ENCODE results near the gene MOB4. TPM values are rescaled to one million over a fixed set of nuclear protein-coding genes. Genes with fewer than 3 reads are reported as not detected.

MOB4 gene
- total RNA-seq, 4 donors from 2014 or later = 14.7 to 21.9 (median 18.4) TPM

DNA sequence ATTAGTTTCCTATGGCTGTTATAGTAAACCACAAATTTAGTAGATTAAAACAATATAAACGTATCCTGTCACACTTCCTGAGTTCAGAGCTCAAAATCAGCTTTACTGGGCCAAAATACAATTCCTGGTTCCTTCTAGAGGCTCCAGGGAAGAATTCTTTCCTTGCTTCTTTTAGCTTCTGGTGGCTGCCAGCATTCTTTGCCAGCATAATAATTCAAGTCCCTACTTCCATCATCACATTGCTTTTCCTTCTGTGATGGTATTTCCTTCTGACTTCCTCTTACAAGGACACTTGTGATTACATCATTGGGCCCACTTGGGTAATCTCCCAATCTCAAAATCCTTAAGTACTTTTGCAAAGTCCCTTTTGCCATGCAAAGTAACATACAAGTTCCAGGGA lies 40.6 kb downstream of the MOB4 start:
- no peaks in the 10 kb centered on the region for H3K9me3 ChIP-seq
- no peak overlapping the region for H3K4me3 ChIP-seq
- H3K36me3 ChIP-seq = peaks cover 0 to 54% (median 0%) of the 10 kb centered on the region in 3 donors
- H3K27ac ChIP-seq = peak overlapping the region in 2 of 4 donors; percentile 2 to 26
- H3K4me1 ChIP-seq = peaks cover 0 to 7% (median 0%) of the 10 kb centered on the region in 4 donors
- 30 to 44% methylated on average over 1 of the region's 1 CpG for WGBS, 2 donors
- TF ChIP-seq POLR2A (IDR thresholded peaks at IDR 0.05) = no peak
- peak in 1 of 2 donors; percentile 38 for TF ChIP-seq EP300 (IDR thresholded peaks at IDR 0.05)
- TF ChIP-seq, protein P1, sequence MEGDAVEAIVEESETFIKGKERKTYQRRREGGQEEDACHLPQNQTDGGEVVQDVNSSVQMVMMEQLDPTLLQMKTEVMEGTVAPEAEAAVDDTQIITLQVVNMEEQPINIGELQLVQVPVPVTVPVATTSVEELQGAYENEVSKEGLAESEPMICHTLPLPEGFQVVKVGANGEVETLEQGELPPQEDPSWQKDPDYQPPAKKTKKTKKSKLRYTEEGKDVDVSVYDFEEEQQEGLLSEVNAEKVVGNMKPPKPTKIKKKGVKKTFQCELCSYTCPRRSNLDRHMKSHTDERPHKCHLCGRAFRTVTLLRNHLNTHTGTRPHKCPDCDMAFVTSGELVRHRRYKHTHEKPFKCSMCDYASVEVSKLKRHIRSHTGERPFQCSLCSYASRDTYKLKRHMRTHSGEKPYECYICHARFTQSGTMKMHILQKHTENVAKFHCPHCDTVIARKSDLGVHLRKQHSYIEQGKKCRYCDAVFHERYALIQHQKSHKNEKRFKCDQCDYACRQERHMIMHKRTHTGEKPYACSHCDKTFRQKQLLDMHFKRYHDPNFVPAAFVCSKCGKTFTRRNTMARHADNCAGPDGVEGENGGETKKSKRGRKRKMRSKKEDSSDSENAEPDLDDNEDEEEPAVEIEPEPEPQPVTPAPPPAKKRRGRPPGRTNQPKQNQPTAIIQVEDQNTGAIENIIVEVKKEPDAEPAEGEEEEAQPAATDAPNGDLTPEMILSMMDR (IDR thresholded peaks at IDR 0.05) = no peak
- no peaks in the 10 kb centered on the region for H3K27me3 ChIP-seq
- DNase-seq (ENCODE audit: low spot score in 2 of 2) = no peak

DNA sequence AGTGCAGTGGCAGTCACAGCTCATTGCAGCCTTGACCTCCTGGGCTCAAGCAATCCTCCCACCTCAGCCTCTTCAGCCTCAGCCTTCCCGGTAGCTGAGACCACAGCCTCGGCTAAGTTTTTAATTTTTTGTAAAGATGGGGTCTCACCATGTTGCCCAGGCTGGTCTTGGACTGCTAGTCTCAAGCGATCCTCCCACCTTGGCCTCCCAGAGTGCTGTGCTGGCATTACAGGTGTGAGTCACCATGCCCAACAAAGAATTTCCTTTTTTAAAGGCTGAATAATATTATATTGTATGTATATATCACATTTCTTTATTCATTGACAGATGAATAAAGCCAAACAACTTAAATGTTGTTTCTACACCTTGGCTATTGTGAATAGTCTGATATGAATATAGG lies 42.5 kb downstream of the MOB4 start:
- Histone ChIP-seq H3K9me3 (no peaks in the 10 kb centered on the region), H3K36me3 (peaks cover 0 to 40% (median 0%) of the 10 kb centered on the region in 3 donors), H3K4me3 (no peak overlapping the region), H3K27me3 (no peaks in the 10 kb centered on the region), H3K27ac (no peak overlapping the region), H3K4me1 (peaks cover 0 to 7% (median 0%) of the 10 kb centered on the region in 4 donors)
- no peak for TF ChIP-seq EP300 (IDR thresholded peaks at IDR 0.05)
- DNase-seq (ENCODE audit: low spot score in 2 of 2) = no peak
- WGBS, 2 donors = 96 to 97% methylated on average over 3 of the region's 3 CpGs

DNA sequence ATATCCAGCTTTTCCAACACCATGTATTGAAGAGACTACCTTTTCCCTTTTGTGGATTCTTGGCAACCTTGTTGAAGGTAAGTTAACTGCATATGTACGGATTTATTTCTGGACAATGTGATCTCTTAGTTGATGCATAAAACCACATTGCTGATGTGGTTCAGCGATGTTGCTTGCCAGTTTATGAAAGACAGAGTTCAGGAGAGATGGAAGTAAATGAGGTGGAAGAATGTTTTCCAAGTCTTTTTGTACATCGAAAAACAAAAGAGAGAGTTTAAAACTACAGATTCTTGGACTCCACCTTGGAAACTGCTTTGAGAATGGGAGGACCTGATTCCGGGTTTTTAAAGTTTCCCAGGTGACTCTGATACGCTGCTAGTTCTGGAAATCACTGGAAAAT lies 43.8 kb downstream of the MOB4 start:
- peaks cover 0 to 27% (median 0%) of the 10 kb centered on the region in 3 donors for H3K36me3 ChIP-seq
- TF ChIP-seq, protein P1 (IDR thresholded peaks at IDR 0.05) = no peak
- no peak for TF ChIP-seq POLR2A (IDR thresholded peaks at IDR 0.05)
- TF ChIP-seq EP300 (IDR thresholded peaks at IDR 0.05) = no peak
- peaks cover 0 to 7% (median 0%) of the 10 kb centered on the region in 4 donors for H3K4me1 ChIP-seq
- H3K4me3 ChIP-seq = no peak overlapping the region
- 86 to 88% methylated on average over 5 of the region's 5 CpGs for WGBS, 2 donors
- H3K9me3 ChIP-seq = peaks cover 0 to 5% (median 0%) of the 10 kb centered on the region in 4 donors
- peak overlapping the region in 2 of 4 donors; percentile 62 to 77 for H3K27ac ChIP-seq
- DNase-seq (ENCODE audit: low spot score in 2 of 2) = no peak
- no peaks in the 10 kb centered on the region for H3K27me3 ChIP-seq

DNA sequence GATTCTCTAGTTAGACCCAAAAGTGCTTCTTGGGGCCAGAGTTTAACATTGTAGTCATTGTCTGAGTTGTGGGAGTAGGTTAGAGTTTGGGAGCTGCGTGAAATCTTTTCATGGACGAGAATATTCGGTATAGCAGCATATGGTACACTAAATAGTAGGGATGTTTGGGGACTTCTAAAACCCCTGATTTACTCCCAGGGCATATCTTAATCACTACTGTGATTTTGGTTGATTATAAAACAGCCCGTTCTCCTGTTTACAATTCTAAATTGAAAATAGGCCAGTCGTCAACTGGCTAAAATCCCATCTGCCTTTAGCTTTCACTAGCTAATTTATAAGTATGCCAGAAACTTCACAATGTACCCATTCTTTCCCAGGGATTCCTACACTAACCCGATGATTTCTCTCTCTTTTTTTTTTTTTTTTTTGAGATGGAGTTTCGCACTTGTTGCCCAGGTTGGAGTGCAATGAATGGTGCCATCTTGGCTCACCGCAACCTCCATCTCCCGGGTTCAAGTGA lies 44.3 kb downstream of the MOB4 start:
- Histone ChIP-seq H3K9me3 (peaks cover 0 to 5% (median 0%) of the 10 kb centered on the region in 4 donors), H3K4me3 (no peak overlapping the region), H3K4me1 (peaks cover 0 to 7% (median 0%) of the 10 kb centered on the region in 4 donors), H3K36me3 (peaks cover 0 to 22% (median 0%) of the 10 kb centered on the region in 3 donors), H3K27me3 (no peaks in the 10 kb centered on the region), H3K27ac (peak overlapping the region in 3 of 4 donors; percentile 20 to 77 (median 62))
- DNase-seq (ENCODE audit: low spot score in 2 of 2) = no peak
- TF ChIP-seq POLR2A (IDR thresholded peaks at IDR 0.05) (no peak), EP300 (IDR thresholded peaks at IDR 0.05) (no peak)
- TF ChIP-seq, protein P1 (IDR thresholded peaks at IDR 0.05) = no peak
- 57 to 61% methylated on average over 9 of the region's 9 CpGs for WGBS, 2 donors

DNA sequence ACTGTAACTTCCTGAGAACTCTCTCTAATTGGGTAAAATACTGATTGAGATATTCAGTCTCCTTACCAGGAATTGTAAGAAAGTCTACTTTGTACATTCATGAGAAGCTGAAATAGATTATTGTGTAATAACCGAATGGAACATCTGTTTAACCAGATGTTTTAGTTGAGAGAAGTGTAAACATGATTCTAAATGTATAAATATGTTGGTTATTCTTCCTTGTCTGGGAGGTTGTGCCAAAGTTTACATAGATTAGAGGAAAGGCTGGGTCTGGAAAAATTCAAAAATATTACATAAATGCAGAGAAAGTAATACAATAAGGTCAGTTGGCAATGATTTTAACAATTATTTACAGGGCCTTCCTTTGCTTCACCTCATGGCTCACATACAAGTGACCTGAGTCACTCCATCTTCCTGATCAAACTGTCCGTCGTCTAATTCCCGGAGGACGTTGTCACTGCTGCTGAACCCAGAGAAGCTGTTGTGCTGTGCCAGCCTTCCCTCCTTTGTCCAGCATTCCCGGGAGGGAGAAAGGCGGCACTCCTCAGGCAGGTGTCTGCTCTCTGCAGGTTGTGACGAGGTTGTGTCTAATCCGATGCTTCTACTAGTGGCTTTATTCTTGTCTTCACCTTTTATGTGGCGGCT lies 55.9 kb downstream of the MOB4 start:
- WGBS, 2 donors = 59 to 62% methylated on average over 10 of the region's 10 CpGs

More for the DNA sequence above, 55.9 kb downstream of the MOB4 start:
- Histone ChIP-seq H3K36me3 (peaks cover 0 to 45% (median 0%) of the 10 kb centered on the region in 3 donors), H3K9me3 (peaks cover 0 to 15% (median 0%) of the 10 kb centered on the region in 4 donors), H3K4me1 (peaks cover 0 to 21% (median 0%) of the 10 kb centered on the region in 4 donors), H3K27me3 (no peaks in the 10 kb centered on the region), H3K4me3 (no peak overlapping the region), H3K27ac (peak overlapping the region in 1 of 4 donors; percentile 19)
- no peak for TF ChIP-seq POLR2A (IDR thresholded peaks at IDR 0.05)
- no peak for TF ChIP-seq EP300 (IDR thresholded peaks at IDR 0.05)
- TF ChIP-seq, protein P1 (IDR thresholded peaks at IDR 0.05) = no peak
- no peak for DNase-seq (ENCODE audit: low spot score in 2 of 2)

All from tibial nerve (tissue), 4 donors.